ENCODE results near the gene SGCG.
A peak's percentile ranks its signal among the peaks of the same experiment; 100 is the strongest.

Gene SGCG

GRCh38 chr13:23344931-23345595 lies 164.3 kb downstream of the SGCG start:
- DNase-seq: no peak

GRCh38 chr13:23347601-23348000 lies 166.8 kb downstream of the SGCG start:
- no peak for DNase-seq

- peak in 2 of 3 experiments; percentile 4 to 39 for DNase-seq
Observed at GRCh38 chr13:23348262-23349127, 167.7 kb downstream of the SGCG start.

- DNase-seq: no peak
Observed at GRCh38 chr13:23349161-23349897, 168.6 kb downstream of the SGCG start.

GRCh38 chr13:23350009-23350408 lies 169.2 kb downstream of the SGCG start:
- no peak for DNase-seq

- no peak for DNase-seq
Observed at GRCh38 chr13:23352161-23352560, 171.4 kb downstream of the SGCG start.

GRCh38 chr13:23354520-23354919 lies 173.7 kb downstream of the SGCG start:
- peak in 2 of 3 experiments; percentile 9 to 28 for DNase-seq

- no peak for DNase-seq
Observed at GRCh38 chr13:23356368-23356767, 175.6 kb downstream of the SGCG start.

GRCh38 chr13:23357349-23357748 lies 176.6 kb downstream of the SGCG start:
- DNase-seq: no peak

GRCh38 chr13:23359882-23360281 lies 179.1 kb downstream of the SGCG start:
- no peak for DNase-seq

GRCh38 chr13:23365652-23366051 lies 184.9 kb downstream of the SGCG start:
- no peak for DNase-seq

- no peak for DNase-seq
Observed at GRCh38 chr13:23367907-23368306, 187.1 kb downstream of the SGCG start.

GRCh38 chr13:23372264-23372906 lies 191.6 kb downstream of the SGCG start:
- no peak for DNase-seq
